ENCODE data around the gene VAMP2. TPM values are rescaled to one million over a fixed set of nuclear protein-coding genes. Genes with fewer than 3 reads are reported as not detected.
A peak's percentile ranks its signal among the peaks of the same experiment; 100 is the strongest.

Gene VAMP2
- total and polyA plus RNA-seq, 9 of the 15 experiments (the other 6 are each of a cell fraction or from before 2014, with no cell fraction given) = 2.3 to 31.8 (median 6.0) TPM

GRCh38 chr17:8192070-8192815 is 29.5 kb upstream of the VAMP2 start (continued):
- TF ChIP-seq MGA (IDR thresholded peaks at IDR 0.05) = peak; percentile 69
- TF ChIP-seq, protein P1, sequence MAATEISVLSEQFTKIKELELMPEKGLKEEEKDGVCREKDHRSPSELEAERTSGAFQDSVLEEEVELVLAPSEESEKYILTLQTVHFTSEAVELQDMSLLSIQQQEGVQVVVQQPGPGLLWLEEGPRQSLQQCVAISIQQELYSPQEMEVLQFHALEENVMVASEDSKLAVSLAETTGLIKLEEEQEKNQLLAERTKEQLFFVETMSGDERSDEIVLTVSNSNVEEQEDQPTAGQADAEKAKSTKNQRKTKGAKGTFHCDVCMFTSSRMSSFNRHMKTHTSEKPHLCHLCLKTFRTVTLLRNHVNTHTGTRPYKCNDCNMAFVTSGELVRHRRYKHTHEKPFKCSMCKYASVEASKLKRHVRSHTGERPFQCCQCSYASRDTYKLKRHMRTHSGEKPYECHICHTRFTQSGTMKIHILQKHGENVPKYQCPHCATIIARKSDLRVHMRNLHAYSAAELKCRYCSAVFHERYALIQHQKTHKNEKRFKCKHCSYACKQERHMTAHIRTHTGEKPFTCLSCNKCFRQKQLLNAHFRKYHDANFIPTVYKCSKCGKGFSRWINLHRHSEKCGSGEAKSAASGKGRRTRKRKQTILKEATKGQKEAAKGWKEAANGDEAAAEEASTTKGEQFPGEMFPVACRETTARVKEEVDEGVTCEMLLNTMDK (IDR thresholded peaks at IDR 0.05; ENCODE audit: borderline replicate concordance, insufficient read depth, low read depth, low read length, poor library complexity, severe bottlenecking) = no peak
- TF ChIP-seq, protein P2, sequence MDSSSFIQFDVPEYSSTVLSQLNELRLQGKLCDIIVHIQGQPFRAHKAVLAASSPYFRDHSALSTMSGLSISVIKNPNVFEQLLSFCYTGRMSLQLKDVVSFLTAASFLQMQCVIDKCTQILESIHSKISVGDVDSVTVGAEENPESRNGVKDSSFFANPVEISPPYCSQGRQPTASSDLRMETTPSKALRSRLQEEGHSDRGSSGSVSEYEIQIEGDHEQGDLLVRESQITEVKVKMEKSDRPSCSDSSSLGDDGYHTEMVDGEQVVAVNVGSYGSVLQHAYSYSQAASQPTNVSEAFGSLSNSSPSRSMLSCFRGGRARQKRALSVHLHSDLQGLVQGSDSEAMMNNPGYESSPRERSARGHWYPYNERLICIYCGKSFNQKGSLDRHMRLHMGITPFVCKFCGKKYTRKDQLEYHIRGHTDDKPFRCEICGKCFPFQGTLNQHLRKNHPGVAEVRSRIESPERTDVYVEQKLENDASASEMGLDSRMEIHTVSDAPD (CRISPR knock-in tag; IDR thresholded peaks at IDR 0.05) = no peak
- TF ChIP-seq SLC30A9 (CRISPR knock-in tag; IDR thresholded peaks at IDR 0.05) = no peak
- TF ChIP-seq MAFG (tag; conservative IDR thresholded peaks at IDR 0.05) = no peak
- TF ChIP-seq MCM2 (IDR thresholded peaks at IDR 0.05; ENCODE audit: low read depth) = no peak
- TF ChIP-seq, protein P3, sequence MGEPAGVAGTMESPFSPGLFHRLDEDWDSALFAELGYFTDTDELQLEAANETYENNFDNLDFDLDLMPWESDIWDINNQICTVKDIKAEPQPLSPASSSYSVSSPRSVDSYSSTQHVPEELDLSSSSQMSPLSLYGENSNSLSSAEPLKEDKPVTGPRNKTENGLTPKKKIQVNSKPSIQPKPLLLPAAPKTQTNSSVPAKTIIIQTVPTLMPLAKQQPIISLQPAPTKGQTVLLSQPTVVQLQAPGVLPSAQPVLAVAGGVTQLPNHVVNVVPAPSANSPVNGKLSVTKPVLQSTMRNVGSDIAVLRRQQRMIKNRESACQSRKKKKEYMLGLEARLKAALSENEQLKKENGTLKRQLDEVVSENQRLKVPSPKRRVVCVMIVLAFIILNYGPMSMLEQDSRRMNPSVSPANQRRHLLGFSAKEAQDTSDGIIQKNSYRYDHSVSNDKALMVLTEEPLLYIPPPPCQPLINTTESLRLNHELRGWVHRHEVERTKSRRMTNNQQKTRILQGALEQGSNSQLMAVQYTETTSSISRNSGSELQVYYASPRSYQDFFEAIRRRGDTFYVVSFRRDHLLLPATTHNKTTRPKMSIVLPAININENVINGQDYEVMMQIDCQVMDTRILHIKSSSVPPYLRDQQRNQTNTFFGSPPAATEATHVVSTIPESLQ (CRISPR knock-in tag; IDR thresholded peaks at IDR 0.05) = no peak
- TF ChIP-seq DIDO1 (tag; IDR thresholded peaks at IDR 0.05; ENCODE audit: low read depth) = no peak
